HepG2 (cell line): ENCODE results near the gene PDCD2L. TPM values are rescaled to one million over a fixed set of nuclear protein-coding genes. Genes with fewer than 3 reads are reported as not detected.

Experiments
- ATAC-seq: fragments of 200-7000 bp; cut with Tn5 transposase; 3 replicates; pipeline ENCODE4 v1.9.1; 2020; ENCODE audit warnings: mild to moderate bottlenecking, moderate library complexity
- BruUV-seq: library from RNA; stranded (reverse); fragments of 400-500 nt; replicated peaks from 2 replicates; lab custom pipeline; 2021; lab: Mats Ljungman, UMichigan
- CTCF ChIA-PET: fragments of 300-600 bp; formaldehyde crosslinking; extraction: SDS; loops from one replicate; lab custom pipeline; 2021; ENCODE audit warnings: low total read pairs, inconsistent platforms, low intra/inter-chr PET ratio; lab: Yijun Ruan, JAX
- POLR2A ChIA-PET: fragments of 350-600 bp; sonication (Branson Sonifier 250); formaldehyde crosslinking; loops from one replicate; lab custom pipeline; 2020; ENCODE audit warnings: antibody characterized with exemption, inconsistent platforms; lab: Yijun Ruan, JAX
- DNase-seq: peaks from one replicate; pipeline ENCODE4 v3.0.0-alpha.2; 2015; ENCODE audit warnings: low spot score
- FAIRE-seq: peaks from 3 replicates; lab custom pipeline; 2011; peaks lifted over from hg19 to GRCh38; lab: Jason Lieb, UNC
- H2AFZ ChIP-seq: one replicate; pipeline ENCODE4 v1.6.1; 2011; ENCODE audit warnings: low read length, inconsistent platforms
- H3K27ac ChIP-seq: fragments of 300-600 bp; 3 replicates; pipeline ENCODE4 v1.8.0; 2011; ENCODE audit warnings: mixed run types, mild to moderate bottlenecking, mixed read lengths, low read length, inconsistent platforms; ENCODE audit not compliant: insufficient read depth; ENCODE audit errors: extremely low read length
- H3K27me3 ChIP-seq, 2 experiments: fragments of 200-600 bp in 1 of 2; 2 replicates in 1 of 2; 3 replicates in 1 of 2; pipeline versions ENCODE4 v1.6.0 to v1.8.0; 2011; ENCODE audit warnings: low read length in 2 of 2, mild to moderate bottlenecking in 2 of 2, moderate library complexity in 2 of 2, inconsistent platforms in 1 of 2; ENCODE audit not compliant: insufficient read depth in 2 of 2, control insufficient read depth in 1 of 2
- H3K36me3 ChIP-seq, 2 experiments: fragments of 200-600 bp in 1 of 2; replicated peaks in 1 of 2; 2 replicates in 1 of 2; 3 replicates in 1 of 2; pipeline versions ENCODE4 v1.5.1 to v1.8.0; 2011; ENCODE audit warnings: low read length in 2 of 2, inconsistent platforms in 1 of 2; ENCODE audit not compliant: insufficient read depth in 2 of 2, control insufficient read depth in 1 of 2
- H3K4me1 ChIP-seq: 2 replicates; pipeline ENCODE4 v1.5.1; 2012; ENCODE audit warnings: low read length, inconsistent platforms; ENCODE audit not compliant: insufficient read depth
- H3K4me2 ChIP-seq: 2 replicates; pipeline ENCODE4 v1.6.0; 2011; ENCODE audit warnings: low read depth, low read length, inconsistent platforms
- H3K4me3 ChIP-seq, 3 experiments: fragments of 200-600 bp in 1 of 3; sonication (generic), shearing (Covaris generic) in 1 of 3; replicated peaks in 1 of 3; 2 replicates each; pipeline ENCODE4 v1.5.1; 2011 to 2016; ENCODE audit warnings: low read length in 3 of 3, inconsistent platforms in 2 of 3, low read depth in 2 of 3, mild to moderate bottlenecking in 2 of 3, control low read depth in 1 of 3, mixed read lengths in 1 of 3; ENCODE audit not compliant: insufficient read depth in 1 of 3
- H3K79me2 ChIP-seq: one replicate; pipeline ENCODE4 v1.6.1; 2011; ENCODE audit warnings: low read length, inconsistent platforms; ENCODE audit not compliant: insufficient read depth
- H3K9ac ChIP-seq: 2 replicates; pipeline ENCODE4 v1.6.0; 2011; ENCODE audit warnings: mild to moderate bottlenecking, low read depth, low read length, inconsistent platforms; ENCODE audit not compliant: insufficient read depth
- H3K9me3 ChIP-seq: 2 replicates; pipeline ENCODE4 v1.5.1; 2012; ENCODE audit warnings: mild to moderate bottlenecking, low read length
- H4K20me1 ChIP-seq: 2 replicates; pipeline ENCODE4 v1.6.0; 2011; ENCODE audit warnings: inconsistent platforms, mild to moderate bottlenecking, low read length, moderate library complexity; ENCODE audit not compliant: insufficient read depth
- CCDC6 ChIP-seq: sonication (generic); formaldehyde crosslinking; IDR thresholded peaks from 2 replicates; pipeline ENCODE4 v1.8.1; 2022; ENCODE audit warnings: mild to moderate bottlenecking, missing genetic modification reagents, moderate library complexity
- CEBPB ChIP-seq: IDR thresholded peaks from 2 replicates; pipeline ENCODE4 v1.6.1; 2011; ENCODE audit warnings: low read depth, low read length, improper control_type of control experiment, borderline replicate concordance
- CREB3 ChIP-seq: sonication (generic); formaldehyde crosslinking; IDR thresholded peaks from 2 replicates; pipeline ENCODE4 v1.5.0; 2020; ENCODE audit warnings: missing genetic modification reagents
- MYPOP ChIP-seq: sonication (generic); formaldehyde crosslinking; IDR thresholded peaks from 2 replicates; pipeline ENCODE4 v1.8.1; 2023; ENCODE audit warnings: mild to moderate bottlenecking, moderate library complexity, missing genetic modification reagents
- RBM39 ChIP-seq: fragments of 200-400 bp; formaldehyde crosslinking; IDR thresholded peaks from one replicate; pipeline ENCODE4 v1.6.1; 2018; ENCODE audit warnings: antibody characterized with exemption, mild to moderate bottlenecking, low read depth, low read length; ENCODE audit not compliant: poor library complexity, severe bottlenecking
- STAT5B ChIP-seq: sonication (generic); formaldehyde crosslinking; IDR thresholded peaks from 2 replicates; pipeline ENCODE4 v1.4.0; 2020; ENCODE audit warnings: missing genetic modification reagents
- ZFP82 ChIP-seq: sonication (generic); formaldehyde crosslinking; IDR thresholded peaks from 2 replicates; pipeline ENCODE4 v1.5.1; 2020; ENCODE audit warnings: mild to moderate bottlenecking, missing genetic modification reagents, borderline replicate concordance
- ZKSCAN8 ChIP-seq: IDR thresholded peaks from 2 replicates; pipeline ENCODE4 v1.6.1; 2016; ENCODE audit warnings: borderline replicate concordance, missing genetic modification reagents, missing compliant biosample characterization
- ZNF292 ChIP-seq: sonication (generic); formaldehyde crosslinking; IDR thresholded peaks from 2 replicates; pipeline ENCODE4 v1.8.1; 2022; ENCODE audit warnings: mild to moderate bottlenecking, low read depth, missing genetic modification reagents, borderline replicate concordance
- ZNF564 ChIP-seq: sonication (generic); formaldehyde crosslinking; IDR thresholded peaks from 2 replicates; pipeline ENCODE4 v1.8.1; 2023; ENCODE audit warnings: mild to moderate bottlenecking, missing genetic modification reagents
- ZNF598 ChIP-seq: sonication (generic); formaldehyde crosslinking; IDR thresholded peaks from 2 replicates; pipeline ENCODE4 v1.5.1; 2020; ENCODE audit warnings: mild to moderate bottlenecking, missing genetic modification reagents, borderline replicate concordance
- ZNF607 ChIP-seq: sonication (generic); formaldehyde crosslinking; IDR thresholded peaks from 2 replicates; pipeline ENCODE4 v1.5.1; 2020; ENCODE audit warnings: missing genetic modification reagents, mild to moderate bottlenecking, borderline replicate concordance
- WGBS: methylation state at CpG from one replicate; pipeline ENCODE4 v1.1.6; 2017; ENCODE audit warnings: low lambda C conversion rate; 5-methylcytosine and 5-hydroxymethylcytosine counted together
- in situ Hi-C: cut with HindIII; loops from 2 replicates; pipeline ENCODE4 v1.10.0; 2017; ENCODE audit warnings: low pct_unique_long_range_greater_than_20kb; ENCODE audit not compliant: extremely low pct_ligation_motif_present
- intact Hi-C: fragments of 100-400 bp; cut with micrococcal nuclease; formaldehyde crosslinking; loops from one replicate; pipeline ENCODE4 v1.10.0; 2022; ENCODE audit not compliant: unreplicated experiment
- polyA plus RNA-seq, 8 experiments: library from polyadenylated mRNA; depleted of rRNA in 3 of 8; stranded (reverse) in 7 of 8; unstranded in 1 of 8; fragments of >200 nt; fragmentation: Illumina TruSeq in 4 of 8; extraction: Trizol in 4 of 8; gene quantifications; 2 replicates each; pipeline versions ENCODE4 v1.2.1 to v1.2.3, GENCODE V29; 2011 to 2016; ENCODE audit warnings: low read depth in 4 of 8, missing spikeins in 1 of 8, mixed read lengths in 1 of 8; ENCODE audit not compliant: insufficient read depth in 1 of 8
- total RNA-seq, 5 experiments: library from RNA; depleted of rRNA; stranded (reverse); fragments of >200 nt; fragmentation: Illumina TruSeq; extraction: Trizol; gene quantifications; 2 replicates each; pipeline ENCODE4 v1.2.3, GENCODE V29; 2016; ENCODE audit warnings: low read depth in 1 of 5
- TF ChIP-seq, protein P1 (sequence below): sonication (generic); formaldehyde crosslinking; IDR thresholded peaks from 2 replicates; pipeline ENCODE4 v1.4.0; 2020; ENCODE audit warnings: missing genetic modification reagents, borderline replicate concordance
- TF ChIP-seq, protein P2 (sequence below): sonication (generic); formaldehyde crosslinking; IDR thresholded peaks from 2 replicates; pipeline ENCODE4 v1.4.0; 2020; ENCODE audit warnings: mild to moderate bottlenecking, low read depth, missing genetic modification reagents
- TF ChIP-seq, protein P3 (sequence below): sonication (generic); formaldehyde crosslinking; IDR thresholded peaks from 2 replicates; pipeline ENCODE4 v1.4.0; 2020; ENCODE audit warnings: mild to moderate bottlenecking, missing genetic modification reagents, borderline replicate concordance

Gene PDCD2L
- total and polyA plus RNA-seq, 2 of the 13 experiments (the other 11 are each of a cell fraction or from before 2014, with no cell fraction given) = 29.3 to 35.2 TPM

DNA sequence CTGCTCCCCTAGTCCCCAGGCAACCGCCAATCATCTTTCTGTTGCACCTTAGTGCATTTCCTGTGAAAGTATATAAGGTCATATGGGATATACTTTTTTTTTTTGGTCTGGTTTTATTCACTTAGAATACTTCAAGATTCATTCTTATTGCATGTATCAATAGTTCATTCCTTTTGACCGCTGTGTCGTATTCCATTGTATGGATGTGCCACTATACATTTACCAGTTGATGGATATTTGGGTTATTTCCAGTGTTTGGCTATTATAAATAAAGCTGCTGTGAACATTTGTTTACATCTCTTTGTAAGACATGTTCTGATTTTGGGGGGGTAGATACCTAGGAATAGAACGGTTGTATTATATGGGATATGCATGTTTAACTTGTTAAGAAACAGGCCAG lies 14.1 kb downstream of the PDCD2L start (continued):
- TF ChIP-seq, protein P1, sequence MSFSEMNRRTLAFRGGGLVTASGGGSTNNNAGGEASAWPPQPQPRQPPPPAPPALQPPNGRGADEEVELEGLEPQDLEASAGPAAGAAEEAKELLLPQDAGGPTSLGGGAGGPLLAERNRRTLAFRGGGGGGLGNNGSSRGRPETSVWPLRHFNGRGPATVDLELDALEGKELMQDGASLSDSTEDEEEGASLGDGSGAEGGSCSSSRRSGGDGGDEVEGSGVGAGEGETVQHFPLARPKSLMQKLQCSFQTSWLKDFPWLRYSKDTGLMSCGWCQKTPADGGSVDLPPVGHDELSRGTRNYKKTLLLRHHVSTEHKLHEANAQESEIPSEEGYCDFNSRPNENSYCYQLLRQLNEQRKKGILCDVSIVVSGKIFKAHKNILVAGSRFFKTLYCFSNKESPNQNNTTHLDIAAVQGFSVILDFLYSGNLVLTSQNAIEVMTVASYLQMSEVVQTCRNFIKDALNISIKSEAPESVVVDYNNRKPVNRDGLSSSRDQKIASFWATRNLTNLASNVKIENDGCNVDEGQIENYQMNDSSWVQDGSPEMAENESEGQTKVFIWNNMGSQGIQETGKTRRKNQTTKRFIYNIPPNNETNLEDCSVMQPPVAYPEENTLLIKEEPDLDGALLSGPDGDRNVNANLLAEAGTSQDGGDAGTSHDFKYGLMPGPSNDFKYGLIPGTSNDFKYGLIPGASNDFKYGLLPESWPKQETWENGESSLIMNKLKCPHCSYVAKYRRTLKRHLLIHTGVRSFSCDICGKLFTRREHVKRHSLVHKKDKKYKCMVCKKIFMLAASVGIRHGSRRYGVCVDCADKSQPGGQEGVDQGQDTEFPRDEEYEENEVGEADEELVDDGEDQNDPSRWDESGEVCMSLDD = no peak

GRCh38 chr19:34426096-34426661 lies 22.0 kb downstream of the PDCD2L start:
- Histone ChIP-seq H3K4me3 (no peak overlapping the region), H3K9me3 (no peaks in the 10 kb centered on the region), H3K36me3 (peaks cover 9 to 32% of the 10 kb centered on the region in 2 experiments), H3K79me2 (peaks cover 28% of the 10 kb centered on the region), H3K4me2 (no peak overlapping the region), H3K9ac (no peak overlapping the region), H3K27ac (peak overlapping the region; percentile 1), H3K27me3 (no peaks in the 10 kb centered on the region; a peak in 1 of 5 replicates), H2AFZ (no peak overlapping the region), H4K20me1 (peaks cover 26% of the 10 kb centered on the region), H3K4me1 (peaks cover 24% of the 10 kb centered on the region)
- 80% methylated on average over 8 of the region's 8 CpGs for WGBS
- ATAC-seq = no peak
- no peak for TF ChIP-seq ZNF564 (CRISPR knock-in tag)
- TF ChIP-seq, protein P2, sequence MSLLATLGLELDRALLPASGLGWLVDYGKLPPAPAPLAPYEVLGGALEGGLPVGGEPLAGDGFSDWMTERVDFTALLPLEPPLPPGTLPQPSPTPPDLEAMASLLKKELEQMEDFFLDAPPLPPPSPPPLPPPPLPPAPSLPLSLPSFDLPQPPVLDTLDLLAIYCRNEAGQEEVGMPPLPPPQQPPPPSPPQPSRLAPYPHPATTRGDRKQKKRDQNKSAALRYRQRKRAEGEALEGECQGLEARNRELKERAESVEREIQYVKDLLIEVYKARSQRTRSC (CRISPR knock-in tag) = no peak
- TF ChIP-seq ZNF598 (CRISPR knock-in tag) = no peak
- no peak for TF ChIP-seq ZNF607 (CRISPR knock-in tag)
- TF ChIP-seq MYPOP (CRISPR knock-in tag) = no peak
- no peak for TF ChIP-seq CCDC6 (CRISPR knock-in tag)
- no peak for TF ChIP-seq ZKSCAN8 (CRISPR knock-in tag)
- TF ChIP-seq ZNF292 (CRISPR knock-in tag) = no peak
- no peak for TF ChIP-seq CEBPB
- no peak for TF ChIP-seq CREB3 (CRISPR knock-in tag)
- no peak for TF ChIP-seq RBM39
- no peak for TF ChIP-seq STAT5B (CRISPR knock-in tag)
- TF ChIP-seq, protein P3, sequence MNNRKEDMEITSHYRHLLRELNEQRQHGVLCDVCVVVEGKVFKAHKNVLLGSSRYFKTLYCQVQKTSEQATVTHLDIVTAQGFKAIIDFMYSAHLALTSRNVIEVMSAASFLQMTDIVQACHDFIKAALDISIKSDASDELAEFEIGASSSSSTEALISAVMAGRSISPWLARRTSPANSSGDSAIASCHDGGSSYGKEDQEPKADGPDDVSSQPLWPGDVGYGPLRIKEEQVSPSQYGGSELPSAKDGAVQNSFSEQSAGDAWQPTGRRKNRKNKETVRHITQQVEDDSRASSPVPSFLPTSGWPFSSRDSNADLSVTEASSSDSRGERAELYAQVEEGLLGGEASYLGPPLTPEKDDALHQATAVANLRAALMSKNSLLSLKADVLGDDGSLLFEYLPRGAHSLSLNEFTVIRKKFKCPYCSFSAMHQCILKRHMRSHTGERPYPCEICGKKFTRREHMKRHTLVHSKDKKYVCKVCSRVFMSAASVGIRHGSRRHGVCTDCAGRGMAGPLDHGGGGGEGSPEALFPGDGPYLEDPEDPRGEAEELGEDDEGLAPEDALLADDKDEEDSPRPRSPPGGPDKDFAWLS (CRISPR knock-in tag) = no peak
- no peak for TF ChIP-seq ZFP82
- intact Hi-C loops = loop anchor here (2.0 kb wide), 1 partner anchor 21 kb away; the partner anchor contains the start of gene PDCD2L
- no peak for FAIRE-seq
- DNase-seq = no peak
- BruUV-seq = no TSS peak
- in situ Hi-C loops = no loop called here
- POLR2A ChIA-PET = interaction anchor here (0.5 kb wide), 1 partner anchor 31 kb away, joined by 3 read pairs; no protein-coding TSS in a partner anchor
- CTCF ChIA-PET = no interaction called here
